K562 (cell line): Measurements from ENCODE around the gene SHC1. TPM values are rescaled to one million over a fixed set of nuclear protein-coding genes. Genes with fewer than 3 reads are reported as not detected.

Source experiments
- BCOR ChIP-seq: fragments of 450-650 bp; IDR thresholded peaks from 2 replicates; pipeline ENCODE4 v1.6.1; 2016
- BHLHE40 ChIP-seq: IDR thresholded peaks from 2 replicates; pipeline ENCODE4 v1.6.1; 2011; ENCODE audit warnings: low read length, improper control_type of control experiment
- BRD9 ChIP-seq: fragments of 450-650 bp; IDR thresholded peaks from 2 replicates; pipeline ENCODE4 v1.6.1; 2018; ENCODE audit warnings: low read depth; ENCODE audit not compliant: partially characterized antibody
- CBX2 ChIP-seq: fragments of 200-600 bp; sonication (generic); IDR thresholded peaks from one replicate; pipeline ENCODE4 v1.6.1; 2012; ENCODE audit warnings: mild to moderate bottlenecking, low read length, inconsistent platforms; ENCODE audit not compliant: insufficient read depth, poor library complexity, severe bottlenecking
- E2F5 ChIP-seq: sonication (generic); formaldehyde crosslinking; IDR thresholded peaks from 2 replicates; pipeline ENCODE4 v1.8.0; 2022; ENCODE audit warnings: mild to moderate bottlenecking, missing genetic modification reagents
- ERF ChIP-seq: fragments of 450-650 bp; formaldehyde crosslinking; IDR thresholded peaks from 2 replicates; pipeline ENCODE4 v1.4.0; 2020; ENCODE audit warnings: mild to moderate bottlenecking, mixed read lengths
- ETV5 ChIP-seq: sonication (generic); formaldehyde crosslinking; IDR thresholded peaks from 2 replicates; pipeline ENCODE4 v1.4.0; 2020; ENCODE audit warnings: low read depth, mild to moderate bottlenecking, missing genetic modification reagents
- HBP1 ChIP-seq: fragments of 450-650 bp; formaldehyde crosslinking; IDR thresholded peaks from 2 replicates; pipeline ENCODE4 v1.4.0; 2022; ENCODE audit warnings: missing genetic modification characterization
- HDAC1 ChIP-seq, 2 experiments: fragments of 450-650 bp; IDR thresholded peaks; 2 replicates each; pipeline ENCODE4 v1.6.1; 2016 to 2017; ENCODE audit warnings: inconsistent platforms in 1 of 2, mild to moderate bottlenecking in 1 of 2, moderate library complexity in 1 of 2
- HNRNPK ChIP-seq: fragments of 200-400 bp; formaldehyde crosslinking; IDR thresholded peaks from one replicate; pipeline ENCODE4 v1.6.1; 2018; ENCODE audit warnings: mild to moderate bottlenecking, low read depth, low read length; ENCODE audit not compliant: poor library complexity, severe bottlenecking
- KAT2B ChIP-seq: IDR thresholded peaks from one replicate; pipeline ENCODE4 v1.6.1; 2012; ENCODE audit warnings: low read depth, mild to moderate bottlenecking, control low read depth, inconsistent platforms, low read length, moderate library complexity
- MAFF ChIP-seq: IDR thresholded peaks from 2 replicates; pipeline ENCODE4 v1.6.1; 2012; ENCODE audit warnings: low read length, improper control_type of control experiment
- MBD1 ChIP-seq: fragments of 250-450 bp; sonication (Bioruptor Pico); IDR thresholded peaks from 2 replicates; pipeline ENCODE4 v1.8.0; 2022; ENCODE audit warnings: inconsistent platforms
- NUFIP1 ChIP-seq: fragments of 450-650 bp; IDR thresholded peaks from 2 replicates; pipeline ENCODE4 v1.6.1; 2018; ENCODE audit not compliant: partially characterized antibody
- PBX2 ChIP-seq, 2 experiments: IDR thresholded peaks in 1 of 2; conservative IDR thresholded peaks in 1 of 2; 2 replicates each; pipeline ENCODE4 v1.6.1; 2016; ENCODE audit warnings: low read depth in 2 of 2, mild to moderate bottlenecking in 1 of 2, missing compliant biosample characterization in 1 of 2, missing genetic modification characterization in 1 of 2, moderate library complexity in 1 of 2
- POLR3A ChIP-seq: IDR thresholded peaks from 2 replicates; pipeline ENCODE4 v1.6.1; 2011; ENCODE audit warnings: borderline replicate concordance, mild to moderate bottlenecking, moderate library complexity; ENCODE audit not compliant: insufficient read length, insufficient read depth; ENCODE audit errors: extremely low read depth
- RFX1 ChIP-seq: fragments of 450-650 bp; IDR thresholded peaks from 2 replicates; pipeline ENCODE4 v1.6.1; 2016; ENCODE audit warnings: mild to moderate bottlenecking, moderate library complexity
- ZBTB7A ChIP-seq: IDR thresholded peaks from 2 replicates; pipeline ENCODE4 v1.6.1; 2011; ENCODE audit warnings: low read depth, mild to moderate bottlenecking, low read length, moderate library complexity, borderline replicate concordance; ENCODE audit not compliant: control insufficient read depth
- ZNF239 ChIP-seq: fragments of 250-450 bp; sonication (Bioruptor Pico); IDR thresholded peaks from 2 replicates; pipeline ENCODE4 v1.4.0; 2020; ENCODE audit warnings: mild to moderate bottlenecking
- ZNF253 ChIP-seq: fragments of 250-450 bp; sonication (Bioruptor Pico); conservative IDR thresholded peaks from 2 replicates; pipeline ENCODE4 v1.6.1; 2021; ENCODE audit warnings: mild to moderate bottlenecking
- ZNF766 ChIP-seq: fragments of 200-800 bp; sonication (Bioruptor generic); conservative IDR thresholded peaks from 2 replicates; pipeline ENCODE4 v1.6.1; 2016; ENCODE audit warnings: missing genetic modification characterization, missing compliant biosample characterization
- polyA plus RNA-seq, 8 experiments: library from polyadenylated mRNA; depleted of rRNA in 4 of 8; stranded (reverse) in 5 of 8; unstranded in 3 of 8; fragments of >200 nt; fragmentation: Nextera tagmentation in 2 of 8; fragmentation: Illumina TruSeq in 1 of 8; extraction: Ambion mirVana in 2 of 8; extraction: Trizol in 1 of 8; gene quantifications; 2 replicates each; pipeline versions ENCODE4 v1.2.1 to v1.2.3, GENCODE V29; 2011 to 2014; ENCODE audit warnings: inconsistent platforms in 1 of 8, missing spikeins in 1 of 8
- total RNA-seq, 7 experiments: library from RNA; depleted of rRNA in 6 of 7; stranded (reverse); fragments of >200 nt in 6 of 7; fragmentation: Illumina TruSeq in 2 of 7; extraction: Trizol in 2 of 7; gene quantifications; 2 replicates each; pipeline versions ENCODE4 v1.2.1 to v1.2.3, GENCODE V29; 2011 to 2021; ENCODE audit warnings: low replicate concordance in 1 of 7

The SHC1 gene
- total and polyA plus RNA-seq, 9 of the 15 experiments (the other 6 are each of a cell fraction or from before 2014, with no cell fraction given): 4.1 to 113 (median 51.9) TPM

GRCh38 chr1:154999571-155000410, 29.2 kb upstream of the SHC1 start (continued):
- TF ChIP-seq PBX2 (CRISPR knock-in tag; IDR thresholded peaks at IDR 0.05; ENCODE audit: low read depth) (no peak), PBX2 (tag; conservative IDR thresholded peaks at IDR 0.05; ENCODE audit: low read depth) (no peak), MBD1 (no peak), HNRNPK (no peak), ZNF253 (CRISPR knock-in tag) (no peak), ZNF239 (CRISPR knock-in tag) (no peak), ZNF766 (CRISPR knock-in tag) (no peak; the same call in 1 of the 2 replicates), ERF (peak; percentile 69; the same call in 1 of the 2 replicates), ETV5 (CRISPR knock-in tag) (no peak), KAT2B (no peak), RFX1 (no peak), MAFF (no peak), HDAC1 (IDR thresholded peaks at IDR 0.05) (0 out of 4 replicates have a peak, but pooled peaks of 1 of the 2 experiments have one; percentile 39), BRD9 (peak; percentile 9), CBX2 (no peak), ZBTB7A (peak; percentile 96), BHLHE40 (peak; percentile 46; the same call in 1 of the 2 replicates), HBP1 (no peak), POLR3A (no peak), NUFIP1 (peak; percentile 3), E2F5 (no peak), BCOR (no peak)
